SH-SY5Y (cell line): ENCODE results near the gene FGF21.

Source experiments
- GATA2 ChIP-seq: IDR thresholded peaks from 2 replicates; pipeline ENCODE4 v1.6.1; 2011; ENCODE audit warnings: mild to moderate bottlenecking, low read depth, low read length
- GATA3 ChIP-seq: IDR thresholded peaks from 2 replicates; pipeline ENCODE4 v1.6.1; 2011; ENCODE audit warnings: low read depth, mild to moderate bottlenecking, low read length, moderate library complexity

DNA sequence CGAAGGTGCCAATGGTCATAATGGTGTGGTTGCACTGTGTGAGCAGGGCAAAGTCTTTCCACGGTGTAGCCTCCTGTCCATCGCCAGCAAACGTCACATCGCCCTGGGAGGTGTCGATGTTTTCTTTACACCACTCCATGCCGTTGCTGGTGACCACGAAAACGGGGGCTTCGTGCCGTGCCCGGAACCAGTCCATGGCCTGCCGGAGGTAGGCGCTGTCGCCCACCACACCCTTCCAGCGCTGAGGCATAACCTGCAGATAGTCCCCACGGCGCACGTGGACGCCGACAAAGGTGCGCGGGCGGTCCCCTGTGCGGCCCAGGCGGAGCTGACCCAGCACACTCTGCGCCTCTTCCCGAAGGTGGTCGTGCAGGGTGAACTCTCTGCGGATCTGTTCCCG is 5.0 kb upstream of the FGF21 start:
- no peak for TF ChIP-seq GATA2
- TF ChIP-seq GATA3, result no peak
